ENCODE measurements around the gene TMC4.

Gene TMC4

DNA sequence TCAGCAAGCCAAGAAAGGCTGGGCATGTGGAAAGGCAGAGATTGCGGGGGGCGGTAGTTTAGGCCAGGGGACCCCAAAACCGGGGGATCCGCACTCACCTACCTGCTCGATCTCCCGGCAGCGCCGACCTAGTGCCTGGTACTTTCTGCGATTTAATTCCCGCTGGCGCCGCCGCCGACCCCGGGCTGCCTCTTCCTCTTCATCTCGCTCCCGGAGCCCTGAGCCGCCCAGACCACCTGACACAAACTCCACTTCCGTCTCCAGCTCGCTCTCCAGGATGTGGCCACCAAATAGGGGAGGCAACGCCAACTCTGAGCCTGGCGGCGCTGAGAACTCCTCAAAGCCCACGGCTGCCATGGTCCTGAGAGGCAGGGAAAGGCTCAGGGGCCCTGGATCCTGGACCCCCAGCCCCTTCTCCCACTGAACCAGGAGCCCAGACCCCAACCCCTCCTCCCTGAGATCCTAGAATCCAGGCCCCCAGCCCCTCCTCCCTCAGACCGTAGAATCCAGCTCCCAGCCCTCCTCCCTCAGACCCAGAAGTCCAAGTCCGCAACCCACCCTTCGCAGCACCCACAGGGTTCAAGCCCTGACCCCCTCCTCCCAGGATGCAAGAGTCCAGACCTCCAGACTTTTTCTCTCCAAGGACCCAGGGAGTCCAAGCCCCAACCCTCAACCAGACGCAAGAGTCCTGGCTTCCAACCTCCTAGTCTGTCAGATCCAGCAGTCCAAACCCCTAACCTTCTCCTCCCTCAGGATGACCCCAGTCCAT, 58.4 kb downstream of the TMC4 start:
- peak overlapping the region; percentile 97 for H3K27ac Mint-ChIP-seq
- peaks cover 11% of the 10 kb centered on the region for H3K36me3 Mint-ChIP-seq
- H3K9me3 Mint-ChIP-seq, result no peaks in the 10 kb centered on the region
- no peaks in the 10 kb centered on the region for H3K27me3 Mint-ChIP-seq
- H3K4me3 Mint-ChIP-seq, result peak overlapping the region; percentile 98
- H3K4me1 Mint-ChIP-seq, result peaks cover 42% of the 10 kb centered on the region
